GM18499 (cell line): Measurements from ENCODE around the gene KCNT1.

Experiments
- ATAC-seq: cut with Tn5 transposase; IDR thresholded peaks from one replicate; pipeline ENCODE4 v1.9.1; 2021; ENCODE audit warnings: moderate number of reproducible peaks; ENCODE audit not compliant: insufficient read depth, unreplicated experiment

Gene KCNT1

GRCh38 chr9:135743546-135744332 is 41.8 kb downstream of the KCNT1 start:
- ATAC-seq = no peak

GRCh38 chr9:135744333-135745070 is 42.5 kb downstream of the KCNT1 start:
- ATAC-seq = no peak

GRCh38 chr9:135745189-135745588 is 43.2 kb downstream of the KCNT1 start:
- ATAC-seq = no peak

GRCh38 chr9:135745686-135746324 is 43.8 kb downstream of the KCNT1 start:
- no peak for ATAC-seq

GRCh38 chr9:135746565-135746964 is 44.6 kb downstream of the KCNT1 start:
- no peak for ATAC-seq

GRCh38 chr9:135747311-135747710 is 45.3 kb downstream of the KCNT1 start:
- ATAC-seq = no peak

GRCh38 chr9:135748676-135749075 is 46.7 kb downstream of the KCNT1 start:
- ATAC-seq = no peak

GRCh38 chr9:135749171-135750045 is 47.4 kb downstream of the KCNT1 start:
- no peak for ATAC-seq

- no peak for ATAC-seq
Measured at GRCh38 chr9:135750786-135751185, 48.8 kb downstream of the KCNT1 start.

- no peak for ATAC-seq
Measured at GRCh38 chr9:135751501-135751900, 49.5 kb downstream of the KCNT1 start.

GRCh38 chr9:135752281-135753204 is 50.6 kb downstream of the KCNT1 start:
- no peak for ATAC-seq

- no peak for ATAC-seq
Measured at GRCh38 chr9:135753391-135754105, 51.6 kb downstream of the KCNT1 start.

GRCh38 chr9:135756576-135756975 is 54.6 kb downstream of the KCNT1 start:
- no peak for ATAC-seq

GRCh38 chr9:135757356-135757755 is 55.4 kb downstream of the KCNT1 start:
- ATAC-seq = no peak

GRCh38 chr9:135758056-135758455 is 56.1 kb downstream of the KCNT1 start:
- ATAC-seq = no peak

- ATAC-seq = no peak
Measured at GRCh38 chr9:135758870-135759269, 56.9 kb downstream of the KCNT1 start.

GRCh38 chr9:135759676-135760300 is 57.8 kb downstream of the KCNT1 start:
- no peak for ATAC-seq

- ATAC-seq = no peak
Measured at GRCh38 chr9:135760465-135760864, 58.5 kb downstream of the KCNT1 start.
